GM19023 (cell line): ENCODE data around the gene ANGPT4.
"Not testable (repeated sequence)": the region's sequence is repeated elsewhere in the genome, so short reads cannot be mapped to it uniquely, and the experiment has no call there.

Experiments
- ATAC-seq: cut with Tn5 transposase; IDR thresholded peaks from one replicate; pipeline ENCODE4 v1.9.1; 2021; ENCODE audit warnings: mild to moderate bottlenecking, moderate library complexity; ENCODE audit not compliant: unreplicated experiment

ANGPT4 gene

DNA sequence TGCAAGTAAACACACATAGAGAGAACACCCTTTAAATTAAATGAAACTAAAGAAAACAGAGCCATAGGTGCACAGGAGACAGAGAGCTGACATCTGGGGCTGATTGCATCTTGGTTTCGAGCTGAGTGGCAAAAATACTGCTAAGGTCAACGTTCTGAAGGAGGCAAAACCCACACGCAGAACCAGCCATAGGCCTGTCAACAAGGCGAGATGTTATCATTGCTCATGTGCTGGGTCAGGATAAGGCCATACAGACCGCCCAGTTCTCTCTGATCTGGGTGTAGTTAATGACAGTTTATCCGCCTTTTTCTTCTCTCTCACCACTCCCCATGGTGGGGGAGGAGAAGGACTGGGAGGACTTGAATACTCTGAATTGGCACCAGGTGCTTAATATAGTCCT lies 87.1 kb downstream of the ANGPT4 start:
- ATAC-seq, result no peak

DNA sequence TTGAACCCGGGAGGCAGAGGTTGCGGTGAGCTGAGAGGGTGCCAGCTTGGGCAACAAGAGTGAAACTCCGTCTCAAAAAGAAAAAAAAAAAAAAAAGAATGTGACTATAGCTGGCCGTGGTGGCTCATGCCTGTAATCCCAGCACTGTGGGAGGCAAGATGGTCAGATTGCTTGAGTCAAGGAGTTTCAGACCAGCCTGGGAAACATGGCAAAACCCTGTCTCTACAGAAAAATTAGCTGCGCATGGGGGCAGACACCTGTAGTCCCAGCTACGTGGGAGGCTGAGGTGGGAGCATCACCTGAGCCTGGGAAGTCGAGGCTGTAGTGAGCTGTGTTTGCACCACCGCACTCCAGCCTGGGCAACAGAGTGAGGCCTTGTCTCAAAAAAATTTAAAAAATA lies 88.2 kb downstream of the ANGPT4 start:
- not testable (repeated sequence) for ATAC-seq

DNA sequence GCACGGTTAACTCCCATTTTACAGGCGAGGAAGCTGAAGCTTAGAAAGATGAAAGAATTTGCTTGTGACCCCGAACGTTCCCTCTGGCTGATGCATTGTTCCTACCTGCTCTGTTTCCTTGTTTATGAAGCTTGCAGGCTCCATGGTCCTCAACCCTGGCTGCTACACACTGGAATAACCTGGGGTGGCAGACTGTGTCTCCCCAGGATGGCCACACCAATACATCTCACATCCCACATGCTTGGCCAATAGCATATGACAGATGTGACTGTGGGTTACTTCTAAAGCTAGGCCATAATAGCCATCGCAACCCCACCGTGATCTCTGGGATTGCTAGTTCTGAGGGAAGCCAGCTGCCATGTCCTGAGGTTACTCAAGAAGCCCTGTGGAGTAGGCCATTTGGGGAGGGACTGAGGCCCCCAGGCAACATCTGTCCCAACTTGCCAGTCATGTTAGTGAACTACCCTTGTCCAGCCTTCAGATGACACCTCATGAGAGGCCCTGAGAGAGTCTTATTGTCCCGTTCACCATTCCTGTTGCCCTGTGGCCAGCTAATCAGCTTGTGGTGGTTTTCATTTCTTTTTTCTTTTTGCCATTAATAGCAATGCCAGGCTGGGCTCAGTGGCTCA lies 89.3 kb downstream of the ANGPT4 start:
- no peak for ATAC-seq

DNA sequence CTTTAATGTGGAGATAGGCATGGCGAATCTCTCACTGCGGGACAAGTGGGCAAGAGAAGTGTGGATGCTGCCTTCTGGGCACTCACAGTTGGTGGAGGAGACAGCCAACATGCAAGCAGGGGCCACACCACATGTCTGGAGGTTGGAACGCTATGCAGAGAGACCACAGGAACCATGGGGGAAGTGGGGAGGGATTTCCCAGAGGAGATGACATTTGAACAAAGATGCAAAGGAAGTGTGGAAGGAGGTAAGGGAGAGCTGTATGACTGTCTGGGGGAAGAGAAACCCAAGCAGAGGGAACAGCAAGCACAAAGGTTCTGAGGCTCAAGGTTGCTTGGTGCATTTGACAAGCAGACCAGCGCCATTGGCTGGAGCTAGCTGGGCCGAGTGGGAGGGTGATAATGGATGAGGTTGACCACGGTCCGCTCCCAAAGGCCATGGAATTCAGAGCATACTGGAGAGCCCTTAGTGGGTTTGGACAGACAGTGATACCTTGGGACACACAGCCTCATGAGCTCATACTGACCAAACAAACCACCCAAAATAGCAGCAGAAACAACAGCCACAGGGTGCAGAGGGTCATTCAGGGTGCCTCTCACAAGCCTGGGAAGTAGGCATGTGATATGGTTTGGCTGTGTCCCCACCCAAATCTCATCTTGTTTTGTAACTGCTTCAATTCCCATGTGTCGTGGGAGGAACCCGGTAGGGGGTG lies 90.3 kb downstream of the ANGPT4 start:
- no peak for ATAC-seq

DNA sequence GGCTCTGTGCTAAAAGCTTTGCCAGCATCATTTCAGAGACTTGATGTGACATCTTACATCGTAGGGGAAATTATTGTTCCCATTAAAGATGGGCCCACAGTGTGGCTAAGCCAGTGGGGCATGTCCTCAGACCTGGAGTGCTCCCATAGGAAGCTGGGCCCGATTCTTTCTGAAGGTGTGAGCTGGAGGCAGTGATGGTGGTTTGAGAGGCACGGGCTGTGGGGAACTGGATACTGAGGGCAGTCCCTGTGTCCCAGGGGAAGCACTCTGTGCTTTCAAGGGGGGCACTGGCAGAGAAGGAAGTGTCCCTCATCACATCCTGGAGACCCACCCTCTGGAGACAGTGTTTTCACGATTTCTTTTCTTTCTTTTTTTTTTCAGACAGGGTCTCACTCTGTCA lies 91.2 kb downstream of the ANGPT4 start:
- no peak for ATAC-seq

DNA sequence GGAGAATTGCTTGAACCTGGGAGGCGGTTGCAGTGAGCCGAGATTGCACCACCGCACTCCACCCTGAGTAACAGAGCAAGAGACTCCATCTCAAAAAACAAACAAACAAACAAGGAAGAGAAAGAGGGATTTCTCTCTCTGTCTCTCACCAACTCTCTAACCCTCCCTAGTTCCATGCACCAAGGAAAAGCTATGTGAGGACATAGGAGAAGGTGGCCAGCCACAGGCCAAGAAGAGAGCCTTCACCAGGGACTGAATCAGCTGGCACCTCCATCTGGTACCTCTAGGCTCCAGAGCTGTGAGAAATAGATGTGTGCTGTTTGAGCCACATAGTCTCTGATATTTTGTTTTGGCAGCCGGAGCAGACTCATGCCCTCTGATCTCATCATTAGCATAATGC lies 91.6 kb downstream of the ANGPT4 start:
- ATAC-seq, result no peak

DNA sequence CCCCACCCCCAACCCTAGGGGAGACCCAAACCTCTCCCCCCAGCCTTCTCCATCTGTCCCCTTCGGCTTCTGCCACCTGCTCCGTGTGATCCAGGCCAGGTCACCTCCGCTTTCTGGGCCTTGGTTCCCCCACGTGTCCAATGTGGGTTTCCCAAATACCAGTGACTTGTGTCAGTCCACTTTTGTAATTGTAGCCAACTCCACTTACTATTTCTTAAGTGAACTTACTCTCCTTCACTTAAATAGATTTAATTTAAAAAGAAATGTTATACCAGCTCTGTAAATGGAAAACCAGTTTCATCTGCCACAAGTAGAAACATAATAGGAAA lies 92.6 kb downstream of the ANGPT4 start:
- no peak for ATAC-seq

DNA sequence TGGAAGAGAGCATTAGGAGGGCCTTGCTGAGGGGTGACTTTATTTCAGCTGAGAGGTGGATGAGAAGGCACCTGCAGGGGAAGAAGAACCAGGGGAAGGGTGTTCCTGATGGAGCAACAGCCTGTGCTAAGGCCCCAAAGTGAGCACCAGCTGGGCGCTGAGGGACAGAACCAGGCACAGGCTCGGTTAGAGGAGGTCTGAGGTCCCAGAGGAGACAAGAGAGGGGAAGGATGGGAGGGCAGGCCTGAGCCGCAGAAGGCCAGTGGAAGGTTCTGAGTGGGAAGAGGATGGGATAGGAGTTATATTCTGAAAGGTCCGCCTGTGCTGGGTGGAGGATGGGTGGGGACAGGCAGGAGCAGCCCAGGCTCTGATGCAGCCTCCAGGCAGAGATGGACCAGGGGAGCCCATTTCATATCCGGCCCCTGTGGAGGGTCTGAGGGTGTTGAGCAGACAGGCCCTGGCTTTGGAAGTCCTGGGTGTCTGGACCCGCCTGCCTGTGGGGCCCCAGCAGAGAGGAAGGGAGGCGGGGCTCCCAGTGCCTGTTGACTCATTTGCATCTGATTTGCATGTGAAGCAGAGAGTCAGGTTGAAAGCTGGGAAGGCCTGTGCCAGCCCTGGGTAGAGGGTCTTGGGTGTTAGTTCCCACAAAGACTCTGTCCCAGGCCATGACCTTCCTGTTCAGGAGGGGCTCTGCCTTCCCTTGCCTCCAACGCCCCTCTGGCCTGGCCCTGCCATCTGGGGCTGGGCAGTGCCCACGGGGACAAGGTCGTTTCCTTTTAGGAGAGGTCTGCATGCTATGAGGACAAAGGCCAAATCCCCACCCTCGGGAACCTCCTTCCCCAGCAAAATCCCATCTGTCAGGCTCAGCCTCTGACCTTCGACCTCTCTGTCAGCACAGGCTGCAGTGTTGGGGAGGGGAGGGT lies 93.2 kb downstream of the ANGPT4 start:
- no peak for ATAC-seq

DNA sequence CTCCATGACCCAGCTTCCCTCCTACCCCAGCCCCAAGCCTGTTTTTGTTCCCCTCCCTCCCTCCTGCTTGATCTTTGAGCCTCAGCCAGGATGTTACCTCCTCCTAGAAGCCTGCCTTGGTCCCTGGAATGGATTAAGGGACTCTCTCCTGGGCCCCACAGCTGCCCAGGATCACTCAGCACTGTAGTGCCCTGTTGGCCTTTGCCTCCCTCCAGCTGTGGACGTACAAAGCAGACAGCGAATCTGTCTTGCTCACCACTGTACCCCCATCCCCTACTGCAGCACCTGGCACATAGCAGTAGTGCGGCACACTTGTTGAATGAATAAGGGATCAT lies 94.4 kb downstream of the ANGPT4 start:
- ATAC-seq, result no peak

DNA sequence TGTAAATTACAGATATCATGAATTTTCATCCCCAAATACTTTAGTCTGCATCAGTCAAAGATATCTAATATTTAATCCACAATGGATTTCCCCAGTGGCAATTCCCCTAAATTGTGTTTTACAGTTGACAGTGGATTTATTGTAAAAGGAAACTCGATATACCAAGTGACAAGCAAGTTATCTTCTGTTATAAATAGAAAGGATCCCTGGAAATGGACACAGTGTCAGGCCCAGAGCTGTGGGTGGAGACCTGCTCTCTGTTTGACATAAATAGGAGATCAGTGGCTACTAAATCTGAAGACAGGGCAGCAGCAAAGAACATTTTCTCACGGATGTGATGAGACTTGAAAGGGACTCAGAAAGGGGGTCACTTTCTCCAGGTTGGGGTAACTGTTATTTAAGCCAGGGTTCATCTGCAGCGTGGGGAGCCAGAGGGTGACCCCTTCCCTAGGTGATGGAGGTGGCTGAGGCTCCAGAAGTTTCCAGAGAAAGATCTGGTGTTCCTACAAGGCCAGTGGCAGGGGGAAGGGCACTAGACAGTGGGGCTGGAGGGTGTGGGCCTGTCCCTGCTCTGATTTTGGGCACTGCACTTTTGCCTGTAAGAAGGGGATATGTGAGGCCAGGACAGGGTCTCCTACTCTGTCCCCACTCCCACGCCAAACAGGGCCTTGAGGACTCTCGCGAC lies 94.9 kb downstream of the ANGPT4 start:
- no peak for ATAC-seq

DNA sequence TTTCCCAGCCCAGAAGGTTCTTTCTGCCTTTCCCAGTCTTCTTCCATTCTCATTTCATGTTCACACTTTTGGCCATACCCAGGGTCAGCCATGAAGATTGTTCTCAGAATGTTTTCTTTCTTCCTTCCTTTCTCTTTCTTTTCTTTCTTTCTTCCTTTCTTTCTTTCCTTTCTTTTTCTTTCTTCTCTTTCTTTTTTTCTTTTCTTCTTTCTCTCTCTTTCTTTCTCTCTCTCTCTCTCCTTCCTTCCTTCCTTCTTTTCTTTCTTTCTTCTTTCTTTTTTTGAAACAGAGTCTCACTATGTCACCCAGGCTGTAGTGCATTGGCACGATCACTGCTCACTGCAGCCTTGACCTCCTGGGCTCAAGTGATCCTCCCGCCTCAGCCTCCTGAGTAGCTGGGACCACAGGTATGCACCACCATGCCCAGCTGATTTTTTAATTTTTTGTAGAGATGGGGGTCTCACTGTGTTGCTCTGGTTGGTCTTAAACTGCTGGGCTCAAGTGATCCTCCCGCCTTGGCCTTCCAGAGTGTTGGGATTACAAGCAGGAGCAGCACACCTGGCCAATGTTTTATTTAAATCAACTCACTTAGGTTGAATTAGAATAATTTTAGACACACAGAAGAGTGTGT lies 95.7 kb downstream of the ANGPT4 start:
- no peak for ATAC-seq
